Lung (tissue), 12 donors: ENCODE measurements around the gene CCDC126. TPM values are rescaled to one million over a fixed set of nuclear protein-coding genes. Genes with fewer than 3 reads are reported as not detected.

Source experiments
- ATAC-seq: fragments of 200-7000 bp; cut with Tn5 transposase; one replicate; pipeline ENCODE4 v1.9.1; 2020; ENCODE audit warnings: moderate number of reproducible peaks; ENCODE audit not compliant: insufficient read depth, low FRiP score
- DNase-seq, 3 donors: peaks; one replicate each; pipeline ENCODE4 v3.0.0-alpha.2; 2013 to 2017
- H3K27ac ChIP-seq, 2 donors: one replicate each; pipeline ENCODE4 v1.5.1; 2013; ENCODE audit warnings: mild to moderate bottlenecking in 2 of 2, moderate library complexity in 2 of 2, control low read depth in 1 of 2, inconsistent platforms in 1 of 2, low read depth in 1 of 2, low read length in 1 of 2
- H3K27me3 ChIP-seq, 3 donors: one replicate each; pipeline ENCODE4 v1.5.1; 2013; ENCODE audit warnings: low read length in 2 of 3; ENCODE audit not compliant: control insufficient read depth in 3 of 3, insufficient read depth in 3 of 3
- H3K36me3 ChIP-seq, 4 donors: one replicate each; pipeline ENCODE4 v1.5.1; 2013; ENCODE audit warnings: low read length in 4 of 4, mild to moderate bottlenecking in 1 of 4, moderate library complexity in 1 of 4; ENCODE audit not compliant: control insufficient read depth in 4 of 4, insufficient read depth in 4 of 4
- H3K4me1 ChIP-seq, 5 donors: one replicate each; pipeline ENCODE4 v1.5.1; 2013; ENCODE audit warnings: low read length in 5 of 5, mild to moderate bottlenecking in 2 of 5, moderate library complexity in 1 of 5; ENCODE audit not compliant: control insufficient read depth in 5 of 5, insufficient read depth in 5 of 5
- H3K4me3 ChIP-seq: one replicate; pipeline ENCODE4 v1.5.1; 2013; ENCODE audit warnings: mild to moderate bottlenecking, control low read depth, moderate library complexity
- H3K9ac ChIP-seq, 2 donors: one replicate each; pipeline ENCODE4 v1.5.1; 2013; ENCODE audit warnings: low read length in 2 of 2, control low read depth in 1 of 2; ENCODE audit not compliant: insufficient read depth in 1 of 2
- H3K9me3 ChIP-seq, 4 donors: one replicate each; pipeline ENCODE4 v1.5.1; 2013; ENCODE audit warnings: low read length in 3 of 4, mild to moderate bottlenecking in 1 of 4, moderate library complexity in 1 of 4; ENCODE audit not compliant: control insufficient read depth in 4 of 4, insufficient read depth in 3 of 4
- WGBS, 2 donors: extraction: QIAGEN DNeasy Blood & Tissue Kit; methylation state at CpG; one replicate each; pipeline ENCODE4 v1.1.7; 2013; 5-methylcytosine and 5-hydroxymethylcytosine counted together
- polyA plus RNA-seq, 2 donors: library from polyadenylated mRNA; stranded (reverse); fragments of 200-250 nt; gene quantifications; one replicate each; pipeline ENCODE4 v1.2.1, GENCODE V29; 2013
- total RNA-seq, 2 donors: library from RNA; depleted of rRNA in 1 of 2; stranded (reverse); fragments of >200 nt in 1 of 2; gene quantifications; one replicate each; pipeline ENCODE4 v1.2.1, GENCODE V29; 2014 to 2021
- TF ChIP-seq, protein P1 (sequence below): IDR thresholded peaks from 2 replicates; pipeline ENCODE4 v1.5.1; 2012; ENCODE audit warnings: mild to moderate bottlenecking; ENCODE audit errors: control extremely low read depth, extremely low read depth
- donor health status: control.
- donor health status: control.
- donor health status: Bipolar disorder and iron deficiency.
- donor health status: healthy.
- donor health status: DM: yes; HTN: yes; CAD: no.

Gene CCDC126
- total and polyA plus RNA-seq, 4 donors, result 4.1 to 21.9 (median 10.0) TPM

DNA sequence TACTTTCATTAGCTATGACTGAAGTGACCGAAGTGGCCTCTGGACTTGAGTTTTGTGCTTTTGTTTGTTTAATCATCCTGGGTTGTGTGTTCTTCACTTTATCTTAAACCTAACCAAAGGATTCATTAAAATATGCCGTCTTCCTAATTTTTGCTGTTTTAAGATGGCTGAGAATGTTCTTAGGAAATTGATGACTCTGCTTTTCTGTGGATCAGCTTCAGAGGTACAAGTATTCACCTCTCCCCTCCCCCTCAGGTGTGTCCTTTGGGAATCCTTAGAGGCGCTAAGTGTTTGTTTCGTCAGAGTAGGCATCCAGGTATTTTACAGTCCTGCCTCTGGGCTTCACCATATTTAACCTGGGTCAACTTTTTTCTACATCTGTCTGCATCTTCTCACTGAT lies 1.1 kb downstream of the CCDC126 start:
- TF ChIP-seq, protein P1, sequence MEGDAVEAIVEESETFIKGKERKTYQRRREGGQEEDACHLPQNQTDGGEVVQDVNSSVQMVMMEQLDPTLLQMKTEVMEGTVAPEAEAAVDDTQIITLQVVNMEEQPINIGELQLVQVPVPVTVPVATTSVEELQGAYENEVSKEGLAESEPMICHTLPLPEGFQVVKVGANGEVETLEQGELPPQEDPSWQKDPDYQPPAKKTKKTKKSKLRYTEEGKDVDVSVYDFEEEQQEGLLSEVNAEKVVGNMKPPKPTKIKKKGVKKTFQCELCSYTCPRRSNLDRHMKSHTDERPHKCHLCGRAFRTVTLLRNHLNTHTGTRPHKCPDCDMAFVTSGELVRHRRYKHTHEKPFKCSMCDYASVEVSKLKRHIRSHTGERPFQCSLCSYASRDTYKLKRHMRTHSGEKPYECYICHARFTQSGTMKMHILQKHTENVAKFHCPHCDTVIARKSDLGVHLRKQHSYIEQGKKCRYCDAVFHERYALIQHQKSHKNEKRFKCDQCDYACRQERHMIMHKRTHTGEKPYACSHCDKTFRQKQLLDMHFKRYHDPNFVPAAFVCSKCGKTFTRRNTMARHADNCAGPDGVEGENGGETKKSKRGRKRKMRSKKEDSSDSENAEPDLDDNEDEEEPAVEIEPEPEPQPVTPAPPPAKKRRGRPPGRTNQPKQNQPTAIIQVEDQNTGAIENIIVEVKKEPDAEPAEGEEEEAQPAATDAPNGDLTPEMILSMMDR, result no peak

DNA sequence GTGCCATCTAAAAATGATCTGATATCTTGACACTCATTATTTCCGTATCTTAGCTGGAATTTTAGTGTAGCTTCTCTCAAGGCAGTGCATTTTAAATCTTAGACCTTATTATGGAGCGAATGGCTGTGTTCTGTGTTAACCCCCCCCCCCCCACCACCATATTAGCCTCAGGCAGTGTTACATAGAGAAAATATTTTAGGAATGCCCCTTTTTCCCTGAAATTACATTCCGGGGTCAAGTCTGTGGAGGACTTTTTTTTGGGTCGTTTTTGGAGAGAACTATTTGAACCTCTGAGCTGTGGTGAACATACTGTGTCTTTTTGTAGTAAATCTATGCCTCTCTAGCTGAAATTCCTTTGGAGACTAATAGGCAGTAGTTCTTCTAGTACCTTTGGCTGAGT lies 3.1 kb downstream of the CCDC126 start:
- WGBS, 2 donors, result 69 to 72% methylated on average over 4 of the region's 4 CpGs
- Histone ChIP-seq H3K9me3 (no peaks in the 10 kb centered on the region), H3K27ac (no peak overlapping the region), H3K36me3 (no peaks in the 10 kb centered on the region), H3K27me3 (no peaks in the 10 kb centered on the region), H3K9ac (no peak overlapping the region), H3K4me1 (peaks cover 0 to 17% (median 8%) of the 10 kb centered on the region in 5 donors), H3K4me3 (no peak overlapping the region)
- TF ChIP-seq, protein P1, result no peak
- ATAC-seq (no peak), DNase-seq (peak in 1 of 3 donors; percentile 6)

More for the DNA sequence above, 1.1 kb downstream of the CCDC126 start:
- no peak for ATAC-seq
- no peaks in the 10 kb centered on the region for H3K9me3 ChIP-seq
- H3K9ac ChIP-seq, result peak overlapping the region; percentile 81 to 92
- WGBS, 2 donors, result 55 to 73% methylated on average over 4 of the region's 4 CpGs
- H3K27ac ChIP-seq, result peak overlapping the region in 1 of 2 donors; percentile 98
- DNase-seq, result peak in 1 of 3 donors; percentile 6
- no peaks in the 10 kb centered on the region for H3K27me3 ChIP-seq
- H3K4me3 ChIP-seq, result no peak overlapping the region
- no peaks in the 10 kb centered on the region for H3K36me3 ChIP-seq
- H3K4me1 ChIP-seq, result peaks cover 0 to 17% (median 8%) of the 10 kb centered on the region in 5 donors

DNA sequence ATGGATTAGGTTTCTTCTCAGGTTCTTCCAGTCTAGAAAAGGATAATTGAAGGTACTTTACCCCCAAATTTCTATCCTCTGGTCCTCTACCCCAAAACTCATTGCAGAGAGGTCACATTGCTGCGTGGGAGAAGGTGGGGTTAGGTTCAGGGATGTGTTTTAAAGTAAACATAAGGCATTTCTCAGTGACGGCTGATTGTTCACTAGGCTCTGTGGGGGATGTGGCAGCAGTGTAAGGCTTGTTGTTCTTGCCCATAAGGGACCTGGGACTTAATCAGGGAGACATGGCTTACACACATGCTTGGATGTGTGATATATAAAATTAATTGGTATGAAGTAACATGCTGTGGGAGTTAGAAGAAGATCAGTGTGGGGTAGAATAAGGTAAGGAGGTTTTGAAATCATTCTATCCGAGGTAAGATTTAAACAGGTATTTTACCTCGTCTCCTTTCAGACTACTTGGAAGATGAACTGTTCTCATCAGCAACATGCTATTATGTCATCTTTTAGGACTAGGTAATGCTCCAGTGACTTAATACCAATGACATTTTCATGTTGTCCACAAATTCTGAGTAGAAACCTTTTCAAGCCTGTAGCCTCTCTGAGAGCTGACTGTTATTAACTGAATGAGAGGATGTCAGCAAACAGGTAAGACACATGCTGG lies 6.6 kb downstream of the CCDC126 start:
- ATAC-seq (no peak), DNase-seq (no peak)
- Histone ChIP-seq H3K4me1 (peaks cover 0 to 5% (median 2%) of the 10 kb centered on the region in 5 donors), H3K27ac (no peak overlapping the region), H3K4me3 (no peak overlapping the region), H3K9ac (no peak overlapping the region), H3K9me3 (no peaks in the 10 kb centered on the region), H3K36me3 (no peaks in the 10 kb centered on the region), H3K27me3 (no peaks in the 10 kb centered on the region)
- TF ChIP-seq, protein P1, result no peak
- WGBS, 2 donors, result 79 to 88% methylated on average over 4 of the region's 4 CpGs

DNA sequence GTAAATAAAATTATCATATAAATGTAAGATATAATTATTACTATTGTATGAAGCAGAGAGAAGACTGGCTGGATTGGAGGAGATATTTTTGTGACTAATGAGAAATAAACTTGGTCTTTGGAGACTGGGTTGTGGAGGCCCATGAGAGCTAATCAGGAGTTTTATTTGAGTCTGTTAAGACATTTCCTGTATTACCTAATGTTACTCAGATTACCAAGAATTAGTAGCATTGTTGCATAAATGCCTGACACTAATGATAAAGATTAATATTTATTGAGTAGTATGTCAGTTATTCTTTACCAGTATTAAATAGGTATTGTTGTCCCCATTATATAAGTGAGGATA lies 7.1 kb downstream of the CCDC126 start:
- no peaks in the 10 kb centered on the region for H3K36me3 ChIP-seq
- no peak overlapping the region for H3K9ac ChIP-seq
- no peak for DNase-seq
- H3K4me1 ChIP-seq, result peaks cover 0 to 3% (median 0%) of the 10 kb centered on the region in 5 donors
- no peak for ATAC-seq
- no peak overlapping the region for H3K4me3 ChIP-seq
- TF ChIP-seq, protein P1, result no peak
- H3K9me3 ChIP-seq, result no peaks in the 10 kb centered on the region
- no peak overlapping the region for H3K27ac ChIP-seq
- H3K27me3 ChIP-seq, result no peaks in the 10 kb centered on the region
